ENCODE results near the gene C9orf40.
A peak's percentile ranks its signal among the peaks of the same experiment; 100 is the strongest.

The C9orf40 gene

GRCh38 chr9:74958587-74958986 lies 5.9 kb upstream of the C9orf40 start:
- DNase-seq, result no peak
- no peak overlapping the region for H3K4me3 ChIP-seq (ENCODE audit: low read length)
- H3K79me2 ChIP-seq (ENCODE audit: low read length), result 0 out of 2 replicates have a peak, but pooled peaks cover under 1% of the 10 kb centered on the region

GRCh38 chr9:74953235-74953751 lies 581 bp upstream of the C9orf40 start:
- H3K9me3 ChIP-seq (replicated peaks; ENCODE audit: insufficient read depth, low read length), result no peaks in the 10 kb centered on the region
- H3K4me2 ChIP-seq (ENCODE audit: low read depth, low read length), result peak overlapping the region; percentile 81
- H3K9ac ChIP-seq (ENCODE audit: low read length), result peak overlapping the region; percentile 100
- H3K27ac ChIP-seq (ENCODE audit: low read length), result peak overlapping the region; percentile 95; the same call in 1 of the 2 replicates
- peak overlapping the region; percentile 98 for H3K4me3 ChIP-seq (ENCODE audit: low read length)
- TF ChIP-seq EZH2 (optimal IDR thresholded peaks at IDR 0.05; ENCODE audit: low read depth, low read length) (no peak), CTCF (IDR thresholded peaks at IDR 0.05; ENCODE audit: low read length) (no peak), EZH2phosphoT487 (IDR thresholded peaks at IDR 0.05; ENCODE audit: low read length) (no peak)
- DNase-seq, result no peak
- peaks cover 12% of the 10 kb centered on the region; the same call in 1 of the 2 replicates for H3K79me2 ChIP-seq (ENCODE audit: low read length)
- H3K27me3 ChIP-seq (replicated peaks; ENCODE audit: insufficient read depth, low read length), result no peaks in the 10 kb centered on the region
- H3F3A ChIP-seq (ENCODE audit: insufficient read depth, low read length), result peaks cover 9% of the 10 kb centered on the region; the same call in 1 of the 2 replicates
- no peaks in the 10 kb centered on the region for H4K20me1 ChIP-seq (ENCODE audit: insufficient read depth, low read length)
- 0 out of 2 replicates have a peak, but pooled peaks cover 3% of the 10 kb centered on the region for H3K4me1 ChIP-seq (ENCODE audit: low read length)
- H2AFZ ChIP-seq (ENCODE audit: low read length), result peak overlapping the region; percentile 99
- no peaks in the 10 kb centered on the region for H3K9me2 ChIP-seq (replicated peaks; ENCODE audit: insufficient read depth, low read length)
- H3K36me3 ChIP-seq (replicated peaks; ENCODE audit: insufficient read depth, low read length), result no peaks in the 10 kb centered on the region

More at GRCh38 chr9:74958587-74958986, 5.9 kb upstream of the C9orf40 start:
- Histone ChIP-seq H3K36me3 (replicated peaks; ENCODE audit: insufficient read depth, low read length) (no peaks in the 10 kb centered on the region), H3K4me1 (ENCODE audit: low read length) (0 out of 2 replicates have a peak, but pooled peaks cover under 1% of the 10 kb centered on the region), H3F3A (ENCODE audit: insufficient read depth, low read length) (no peaks in the 10 kb centered on the region), H3K4me2 (ENCODE audit: low read depth, low read length) (no peak overlapping the region), H3K9ac (ENCODE audit: low read length) (no peak overlapping the region), H3K9me3 (replicated peaks; ENCODE audit: insufficient read depth, low read length) (no peaks in the 10 kb centered on the region), H3K27me3 (replicated peaks; ENCODE audit: insufficient read depth, low read length) (no peaks in the 10 kb centered on the region), H3K9me2 (replicated peaks; ENCODE audit: insufficient read depth, low read length) (no peaks in the 10 kb centered on the region), H4K20me1 (ENCODE audit: insufficient read depth, low read length) (no peaks in the 10 kb centered on the region), H2AFZ (ENCODE audit: low read length) (no peak overlapping the region), H3K27ac (ENCODE audit: low read length) (no peak overlapping the region)
- TF ChIP-seq EZH2 (optimal IDR thresholded peaks at IDR 0.05; ENCODE audit: low read depth, low read length), result no peak
- TF ChIP-seq EZH2phosphoT487 (IDR thresholded peaks at IDR 0.05; ENCODE audit: low read length), result no peak
- no peak for TF ChIP-seq CTCF (IDR thresholded peaks at IDR 0.05; ENCODE audit: low read length)

- Histone ChIP-seq H3K9ac (ENCODE audit: low read length) (peak overlapping the region; percentile 71; the same call in 1 of the 2 replicates), H3K9me3 (replicated peaks; ENCODE audit: insufficient read depth, low read length) (no peaks in the 10 kb centered on the region), H3K4me1 (ENCODE audit: low read length) (peaks cover 9% of the 10 kb centered on the region), H3K27me3 (replicated peaks; ENCODE audit: insufficient read depth, low read length) (no peaks in the 10 kb centered on the region), H3K4me3 (ENCODE audit: low read length) (peak overlapping the region; percentile 98), H4K20me1 (ENCODE audit: insufficient read depth, low read length) (no peaks in the 10 kb centered on the region), H2AFZ (ENCODE audit: low read length) (peak overlapping the region; percentile 81), H3F3A (ENCODE audit: insufficient read depth, low read length) (peaks cover 9% of the 10 kb centered on the region; the same call in 1 of the 2 replicates), H3K9me2 (replicated peaks; ENCODE audit: insufficient read depth, low read length) (no peaks in the 10 kb centered on the region), H3K79me2 (ENCODE audit: low read length) (peaks cover 12% of the 10 kb centered on the region; the same call in 1 of the 2 replicates), H3K4me2 (ENCODE audit: low read depth, low read length) (peak overlapping the region; percentile 78), H3K36me3 (replicated peaks; ENCODE audit: insufficient read depth, low read length) (no peaks in the 10 kb centered on the region), H3K27ac (ENCODE audit: low read length) (no peak overlapping the region)
- TF ChIP-seq EZH2phosphoT487 (IDR thresholded peaks at IDR 0.05; ENCODE audit: low read length) (no peak), EZH2 (optimal IDR thresholded peaks at IDR 0.05; ENCODE audit: low read depth, low read length) (no peak), CTCF (IDR thresholded peaks at IDR 0.05; ENCODE audit: low read length) (no peak)
- peak; percentile 35 for DNase-seq
These were observed 974 bp downstream of the C9orf40 start for GRCh38 chr9:74951725-74952151.
